Epithelial cell of esophagus (primary cell): Measurements from ENCODE around the gene SLC36A2.

ENCODE experiments used
- DNase-seq: peaks from one replicate; pipeline ENCODE4 v3.0.0; 2010; ENCODE audit warnings: low read depth
- H3K4me3 ChIP-seq: 2 replicates; pipeline ENCODE4 v1.5.1; 2011; ENCODE audit warnings: mild to moderate bottlenecking, low read length, control low read depth
- CTCF ChIP-seq: IDR thresholded peaks from 2 replicates; pipeline ENCODE4 v1.5.1; 2011; ENCODE audit warnings: low read depth, mild to moderate bottlenecking, low read length, control low read depth, inconsistent platforms; ENCODE audit not compliant: insufficient read depth; ENCODE audit errors: missing control alignments

Gene SLC36A2

GRCh38 chr5:151332857-151333256 lies 14.5 kb downstream of the SLC36A2 start:
- H3K4me3 ChIP-seq, result no peak overlapping the region
- no peak for TF ChIP-seq CTCF
- no peak for DNase-seq

- H3K4me3 ChIP-seq, result no peak overlapping the region
- DNase-seq, result no peak
Observed at GRCh38 chr5:151328734-151329133, 18.6 kb downstream of the SLC36A2 start.

GRCh38 chr5:151327585-151327984 lies 19.8 kb downstream of the SLC36A2 start:
- no peak for DNase-seq
- TF ChIP-seq CTCF, result no peak
- no peak overlapping the region for H3K4me3 ChIP-seq

More at GRCh38 chr5:151328734-151329133, 18.6 kb downstream of the SLC36A2 start:
- TF ChIP-seq CTCF, result no peak

- TF ChIP-seq CTCF, result no peak
Observed at GRCh38 chr5:151326266-151326665, 21.1 kb downstream of the SLC36A2 start.

GRCh38 chr5:151320481-151320880 lies 26.9 kb downstream of the SLC36A2 start:
- DNase-seq, result no peak
- no peak for TF ChIP-seq CTCF
- no peak overlapping the region for H3K4me3 ChIP-seq

More at GRCh38 chr5:151326266-151326665, 21.1 kb downstream of the SLC36A2 start:
- DNase-seq, result no peak
- H3K4me3 ChIP-seq, result no peak overlapping the region

GRCh38 chr5:151318850-151319732 lies 28.3 kb downstream of the SLC36A2 start:
- peak; percentile 26 for DNase-seq
- H3K4me3 ChIP-seq, result no peak overlapping the region
- TF ChIP-seq CTCF, result peak; percentile 37
